HEK293 (cell line): Measurements from ENCODE around the gene FRMD5.

Source experiments
- CTCF ChIA-PET: fragments of 350-600 bp; formaldehyde crosslinking; extraction: SDS; loops from one replicate; lab custom pipeline; 2021; ENCODE audit warnings: antibody characterized with exemption; lab: Yijun Ruan, JAX
- POLR2A ChIA-PET: fragments of 300-600 bp; formaldehyde crosslinking; extraction: SDS; loops from one replicate; lab custom pipeline; 2020; ENCODE audit warnings: antibody characterized with exemption, inconsistent platforms; lab: Yijun Ruan, JAX
- H3K27ac ChIP-seq: fragments of 200-500 bp; sonication (Bioruptor generic); 2 replicates; pipeline ENCODE4 v1.5.1; 2014; ENCODE audit warnings: low read depth, low read length, control low read depth, inconsistent platforms; ENCODE audit errors: extremely low read depth
- H3K36me3 ChIP-seq, 2 experiments: fragments of 200-500 bp in 1 of 2; sonication (Bioruptor generic) in 1 of 2; 1 replicate in 1 of 2; 2 replicates in 1 of 2; pipeline ENCODE4 v1.5.1; 2014 to 2017; ENCODE audit warnings: inconsistent platforms in 2 of 2, low read length in 2 of 2; ENCODE audit not compliant: control insufficient read depth in 2 of 2, insufficient read depth in 1 of 2
- H3K4me1 ChIP-seq: fragments of 200-500 bp; sonication (Bioruptor generic); 2 replicates; pipeline ENCODE4 v1.5.1; 2014; ENCODE audit warnings: mild to moderate bottlenecking, low read length, inconsistent platforms; ENCODE audit not compliant: control insufficient read depth, insufficient read depth
- H3K4me3 ChIP-seq: 2 replicates; pipeline ENCODE4 v1.5.1; 2011; ENCODE audit warnings: low read depth, mild to moderate bottlenecking, control low read depth, low read length, moderate library complexity
- H3K9me3 ChIP-seq: fragments of 200-500 bp; sonication (Bioruptor generic); 2 replicates; pipeline ENCODE4 v1.5.1; 2014; ENCODE audit warnings: low read depth, low read length, inconsistent platforms; ENCODE audit not compliant: control insufficient read depth, insufficient read depth
- PBX3 ChIP-seq: sonication (generic); formaldehyde crosslinking; IDR thresholded peaks from 2 replicates; pipeline ENCODE4 v1.8.1; 2022; ENCODE audit warnings: mild to moderate bottlenecking, moderate library complexity, missing genetic modification reagents
- SCRT2 ChIP-seq: fragments of 450-650 bp; formaldehyde crosslinking; IDR thresholded peaks from 2 replicates; pipeline ENCODE4 v1.5.1; 2016; ENCODE audit warnings: missing biosample characterization, missing genetic modification characterization
- ZFHX2 ChIP-seq: fragments of 450-650 bp; formaldehyde crosslinking; conservative IDR thresholded peaks from 2 replicates; pipeline ENCODE4 v1.5.1; 2016; ENCODE audit warnings: missing biosample characterization, missing genetic modification characterization
- ZIC2 ChIP-seq: fragments of 450-650 bp; formaldehyde crosslinking; IDR thresholded peaks from 2 replicates; pipeline ENCODE4 v1.5.1; 2016; ENCODE audit warnings: missing biosample characterization, missing genetic modification characterization
- ZNF133 ChIP-seq: fragments of 450-650 bp; formaldehyde crosslinking; IDR thresholded peaks from 2 replicates; pipeline ENCODE4 v1.5.1; 2016; ENCODE audit warnings: missing biosample characterization, missing genetic modification characterization
- ZNF140 ChIP-seq: fragments of 450-650 bp; formaldehyde crosslinking; IDR thresholded peaks from 2 replicates; pipeline ENCODE4 v1.5.1; 2016; ENCODE audit warnings: missing biosample characterization, missing genetic modification characterization
- ZNF18 ChIP-seq: fragments of 450-650 bp; formaldehyde crosslinking; IDR thresholded peaks from 2 replicates; pipeline ENCODE4 v1.5.1; 2016; ENCODE audit warnings: missing biosample characterization, missing genetic modification characterization
- ZNF202 ChIP-seq: fragments of 450-650 bp; formaldehyde crosslinking; IDR thresholded peaks from 2 replicates; pipeline ENCODE4 v1.5.1; 2016; ENCODE audit warnings: missing biosample characterization, missing genetic modification characterization, borderline replicate concordance
- ZNF214 ChIP-seq: fragments of 450-650 bp; formaldehyde crosslinking; IDR thresholded peaks from 2 replicates; pipeline ENCODE4 v1.5.1; 2017; ENCODE audit warnings: missing biosample characterization, mild to moderate bottlenecking, missing genetic modification characterization, borderline replicate concordance
- ZNF266 ChIP-seq: fragments of 450-650 bp; formaldehyde crosslinking; IDR thresholded peaks from 2 replicates; pipeline ENCODE4 v1.5.1; 2016; ENCODE audit warnings: missing biosample characterization, missing genetic modification characterization, low read depth
- ZNF274 ChIP-seq, 2 experiments: fragments of 200-500 bp in 1 of 2; fragments of 450-650 bp in 1 of 2; sonication (Bioruptor generic) in 1 of 2; formaldehyde crosslinking in 1 of 2; IDR thresholded peaks; 2 replicates each; pipeline versions ENCODE4 v1.5.1 to v1.6.1; 2014 to 2016; ENCODE audit warnings: borderline replicate concordance in 1 of 2, inconsistent platforms in 1 of 2, low read length in 1 of 2, missing biosample characterization in 1 of 2, missing genetic modification characterization in 1 of 2
- ZNF292 ChIP-seq: fragments of 450-650 bp; formaldehyde crosslinking; IDR thresholded peaks from 2 replicates; pipeline ENCODE4 v1.5.1; 2016; ENCODE audit warnings: low read depth, missing biosample characterization, missing genetic modification characterization, borderline replicate concordance
- ZNF366 ChIP-seq: fragments of 450-650 bp; formaldehyde crosslinking; conservative IDR thresholded peaks from 2 replicates; pipeline ENCODE4 v1.5.1; 2016; ENCODE audit warnings: missing biosample characterization, missing genetic modification characterization
- ZNF398 ChIP-seq: fragments of 450-650 bp; formaldehyde crosslinking; IDR thresholded peaks from 2 replicates; pipeline ENCODE4 v1.5.1; 2017; ENCODE audit warnings: missing biosample characterization, missing genetic modification characterization
- ZNF501 ChIP-seq: fragments of 450-650 bp; formaldehyde crosslinking; IDR thresholded peaks from 2 replicates; pipeline ENCODE4 v1.5.1; 2016; ENCODE audit warnings: missing biosample characterization, missing genetic modification characterization
- ZNF664 ChIP-seq: fragments of 450-650 bp; formaldehyde crosslinking; IDR thresholded peaks from 2 replicates; pipeline ENCODE4 v1.5.1; 2016; ENCODE audit warnings: missing biosample characterization, missing genetic modification characterization
- TF ChIP-seq, protein P1 (sequence below): fragments of 450-650 bp; formaldehyde crosslinking; IDR thresholded peaks from 2 replicates; pipeline ENCODE4 v1.5.1; 2016; ENCODE audit warnings: missing biosample characterization, missing genetic modification characterization
- TF ChIP-seq, protein P2 (sequence below): fragments of 450-650 bp; formaldehyde crosslinking; IDR thresholded peaks from 2 replicates; pipeline ENCODE4 v1.5.1; 2017; ENCODE audit warnings: missing biosample characterization, missing genetic modification characterization

Gene FRMD5

DNA sequence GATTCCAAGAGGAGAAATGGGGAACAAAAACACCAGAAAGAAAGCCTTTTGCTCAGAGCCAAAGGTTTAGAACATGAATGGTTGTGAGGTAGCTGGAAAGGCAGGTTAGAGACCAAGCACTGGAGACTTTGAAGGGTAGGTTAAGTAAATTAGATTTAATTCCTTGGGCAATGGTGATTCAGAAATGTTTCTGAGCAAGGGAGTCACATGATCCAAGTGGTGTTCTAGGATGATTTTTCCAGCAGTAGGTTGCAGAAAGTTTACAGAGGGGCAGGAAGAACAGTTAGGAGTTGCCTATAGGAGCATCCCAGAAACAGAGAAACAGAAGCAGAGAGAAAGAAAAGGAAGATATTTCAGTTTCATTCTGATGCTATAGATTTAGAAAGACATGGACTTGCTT lies 228.4 kb downstream of the FRMD5 start (continued):
- no peak for TF ChIP-seq PBX3 (CRISPR knock-in tag)

DNA sequence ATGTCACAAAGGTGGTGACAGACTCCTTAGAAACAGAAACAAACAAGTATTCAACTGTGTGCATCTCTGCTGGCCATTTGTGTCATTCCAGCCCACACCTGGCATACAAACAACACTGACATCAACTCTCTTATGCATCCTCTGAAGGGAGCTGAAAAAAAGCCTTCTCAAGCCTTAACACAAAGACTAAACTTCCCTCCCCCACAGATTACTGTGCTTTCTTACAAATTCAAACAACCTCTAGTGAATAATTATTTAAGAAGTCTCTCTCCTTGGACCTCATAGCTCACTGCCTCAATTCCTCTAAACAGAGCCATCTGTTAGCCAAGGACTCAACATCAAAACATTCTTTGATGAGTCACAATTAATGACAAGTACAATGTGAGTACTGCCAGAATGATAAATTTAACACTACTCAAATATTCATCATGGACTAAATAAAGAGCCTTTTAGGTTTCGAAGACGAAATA lies 236.2 kb downstream of the FRMD5 start:
- H3K4me1 ChIP-seq, result no peaks in the 10 kb centered on the region
- TF ChIP-seq ZNF266 (tag by site-specific recombination) (no peak), ZNF501 (tag by site-specific recombination) (no peak), ZNF214 (no peak), ZNF140 (tag by site-specific recombination) (no peak), ZNF292 (tag by site-specific recombination) (no peak), ZNF366 (no peak), ZIC2 (no peak), SCRT2 (tag by site-specific recombination) (no peak), ZNF274 (IDR thresholded peaks at IDR 0.05; ENCODE audit: low read length) (no peak), ZNF274 (tag by site-specific recombination; IDR thresholded peaks at IDR 0.05; ENCODE audit: borderline replicate concordance) (no peak), ZNF202 (no peak), ZNF664 (no peak), ZNF398 (tag by site-specific recombination) (no peak), ZNF18 (tag by site-specific recombination) (no peak), ZNF133 (no peak), ZFHX2 (tag by site-specific recombination) (no peak)
- TF ChIP-seq, protein P1, sequence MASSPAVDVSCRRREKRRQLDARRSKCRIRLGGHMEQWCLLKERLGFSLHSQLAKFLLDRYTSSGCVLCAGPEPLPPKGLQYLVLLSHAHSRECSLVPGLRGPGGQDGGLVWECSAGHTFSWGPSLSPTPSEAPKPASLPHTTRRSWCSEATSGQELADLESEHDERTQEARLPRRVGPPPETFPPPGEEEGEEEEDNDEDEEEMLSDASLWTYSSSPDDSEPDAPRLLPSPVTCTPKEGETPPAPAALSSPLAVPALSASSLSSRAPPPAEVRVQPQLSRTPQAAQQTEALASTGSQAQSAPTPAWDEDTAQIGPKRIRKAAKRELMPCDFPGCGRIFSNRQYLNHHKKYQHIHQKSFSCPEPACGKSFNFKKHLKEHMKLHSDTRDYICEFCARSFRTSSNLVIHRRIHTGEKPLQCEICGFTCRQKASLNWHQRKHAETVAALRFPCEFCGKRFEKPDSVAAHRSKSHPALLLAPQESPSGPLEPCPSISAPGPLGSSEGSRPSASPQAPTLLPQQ (tag by site-specific recombination), result no peak
- TF ChIP-seq, protein P2, sequence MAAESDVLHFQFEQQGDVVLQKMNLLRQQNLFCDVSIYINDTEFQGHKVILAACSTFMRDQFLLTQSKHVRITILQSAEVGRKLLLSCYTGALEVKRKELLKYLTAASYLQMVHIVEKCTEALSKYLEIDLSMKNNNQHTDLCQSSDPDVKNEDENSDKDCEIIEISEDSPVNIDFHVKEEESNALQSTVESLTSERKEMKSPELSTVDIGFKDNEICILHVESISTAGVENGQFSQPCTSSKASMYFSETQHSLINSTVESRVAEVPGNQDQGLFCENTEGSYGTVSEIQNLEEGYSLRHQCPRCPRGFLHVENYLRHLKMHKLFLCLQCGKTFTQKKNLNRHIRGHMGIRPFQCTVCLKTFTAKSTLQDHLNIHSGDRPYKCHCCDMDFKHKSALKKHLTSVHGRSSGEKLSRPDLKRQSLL (tag by site-specific recombination), result no peak
- H3K36me3 ChIP-seq, result no peaks in the 10 kb centered on the region
- no peak overlapping the region for H3K4me3 ChIP-seq
- POLR2A ChIA-PET, result no interaction called here
- H3K27ac ChIP-seq, result no peak overlapping the region
- H3K9me3 ChIP-seq, result no peaks in the 10 kb centered on the region
- CTCF ChIA-PET, result interaction anchor here (0.9 to 1.2 kb wide), 2 partner anchors 12 to 20 kb away, joined by 3 to 4 read pairs; no protein-coding TSS in a partner anchor
